Heart right ventricle (tissue), 16 donors: ENCODE measurements around the gene USB1. TPM values are rescaled to one million over a fixed set of nuclear protein-coding genes. Genes with fewer than 3 reads are reported as not detected.

ENCODE experiments used
- ATAC-seq, 8 donors: fragments of 200-7000 bp; cut with Tn5 transposase; one replicate each; pipeline ENCODE4 v1.9.1; 2020; ENCODE audit warnings: mild to moderate bottlenecking in 8 of 8, moderate library complexity in 8 of 8, moderate number of reproducible peaks in 1 of 8
- DNase-seq, 2 donors: peaks; one replicate each; pipeline ENCODE4 v3.0.0-alpha.2; 2020
- H3K27ac ChIP-seq, 10 donors: fragments of 200-600 bp; sonication (generic) in 2 of 10; one replicate each; pipeline versions ENCODE4 v1.5.0 to v1.8.0; 2020 to 2022; ENCODE audit warnings: mild to moderate bottlenecking in 3 of 10
- H3K27me3 ChIP-seq, 7 donors: fragments of 200-600 bp; one replicate each; pipeline ENCODE4 v1.8.0; 2021 to 2022; ENCODE audit warnings: mild to moderate bottlenecking in 2 of 7
- H3K36me3 ChIP-seq, 9 donors: fragments of 200-600 bp; sonication (generic) in 1 of 9; one replicate each; pipeline versions ENCODE4 v1.5.0 to v1.8.0; 2020 to 2022; ENCODE audit warnings: mild to moderate bottlenecking in 2 of 9
- H3K4me1 ChIP-seq, 9 donors: fragments of 200-600 bp; sonication (generic) in 1 of 9; one replicate each; pipeline versions ENCODE4 v1.5.0 to v1.8.0; 2020 to 2022; ENCODE audit warnings: mild to moderate bottlenecking in 4 of 9
- H3K4me3 ChIP-seq, 10 donors: fragments of 200-600 bp; sonication (generic) in 2 of 10; one replicate each; pipeline versions ENCODE4 v1.5.0 to v1.8.0; 2020 to 2022; ENCODE audit warnings: mild to moderate bottlenecking in 7 of 10, moderate library complexity in 2 of 10
- H3K9me3 ChIP-seq, 11 donors: fragments of 200-600 bp in 10 of 11; sonication (generic) in 2 of 11; one replicate each; pipeline versions ENCODE4 v1.5.0 to v1.8.0; 2013 to 2022; ENCODE audit warnings: mild to moderate bottlenecking in 2 of 11, control low read depth in 1 of 11, moderate library complexity in 1 of 11
- CTCF ChIP-seq, 9 donors: fragments of 200-600 bp; sonication (generic) in 2 of 9; IDR thresholded peaks; one replicate each; pipeline versions ENCODE4 v1.5.0 to v1.8.0; 2021 to 2022; ENCODE audit warnings: antibody characterized with exemption in 9 of 9, mild to moderate bottlenecking in 5 of 9, moderate library complexity in 1 of 9
- WGBS, 2 donors: extraction: QIAGEN DNeasy Blood & Tissue Kit; methylation state at CpG; one replicate each; pipeline ENCODE4 v1.1.7; 2013; ENCODE audit warnings: inconsistent platforms in 1 of 2; 5-methylcytosine and 5-hydroxymethylcytosine counted together
- intact Hi-C, 10 donors: fragments of 100-400 bp; cut with DNase I; formaldehyde crosslinking; loops; one replicate each; pipeline versions ENCODE4 v1.11.1 to v1.14.2; 2022
- polyA plus RNA-seq, 2 donors: library from polyadenylated mRNA; stranded (reverse); fragments of 200-250 nt; gene quantifications; one replicate each; pipeline ENCODE4 v1.2.3, GENCODE V29; 2013
- total RNA-seq, 10 donors: library from RNA; stranded (reverse); fragmentation: NEBNext Ultra II Directional in 3 of 10; extraction: Animal tissue kit (Norgen Biotek cat#: 25700) in 3 of 10; gene quantifications; one replicate each; pipeline versions ENCODE4 v1.2.1 to v1.2.4, GENCODE V29; 2021 to 2023
- donor health status: Arrhythmogenic right ventricular cardiomyopathy.
- donor health status: ischemic (EF 13 %, LVEDD 7.1; RV severe dilation, severe dysfunction).
- donor health status: healthy with polysubstance abuse.
- donor health status: DM: no; HTN: yes; CAD: no.
- donor health status: DM: no; HTN: no; CAD: no.
- donor health status: ischemic (EF 25% LVEDD 6.9; RV normal size, moderate dysfunction).
- donor health status: ischemic (EF 25% LVEDD 5.7; RV mildly dilated, moderate dysfunction).
- donor health status: healthy.
- donor health status: DM: yes; HTN: yes; CAD: no.
- donor health status: Ischemic cardiomyopathy.
- donor health status: ischemic (EF 35%, LVEDD 5.7; RV mildly dilated, moderate dysfunction).
- donor health status: nonischemic (EF 11% LVEDD 7.7; RV severe dilation, severe dysfunction).
- donor health status: DM: yes; HTN: yes; CAD: no.
- donor health status: PGD.
- donor health status: ischemic (EF 29% LVEDD 5.4; RV normal size, mild dysfunction).
- donor health status: nonischemic (EF 23%, LVEDD 6.1; RV moderate dilation, normal function).

Gene USB1
- total and polyA plus RNA-seq, 12 donors: 21.1 to 44.3 (median 31.5) TPM

GRCh38 chr16:57988929-57989328 lies 12.3 kb upstream of the USB1 start:
- H3K27me3 ChIP-seq: peaks cover 0 to 12% (median 0%) of the 10 kb centered on the region in 7 donors
- H3K9me3 ChIP-seq: no peaks in the 10 kb centered on the region
- H3K4me1 ChIP-seq: peaks cover 6 to 24% (median 15%) of the 10 kb centered on the region in 9 donors
- intact Hi-C loops: loop anchor here in 2 of 10 donors (5.0 kb wide), 2 partner anchors 72 to 232 kb away; no protein-coding TSS in a partner anchor
- 35 to 53% methylated on average over 1 of the region's 1 CpG for WGBS, 2 donors
- DNase-seq (peak; percentile 40 to 57), ATAC-seq (peak; percentile 22 to 83 (median 54))
- no peak for TF ChIP-seq CTCF (IDR thresholded peaks at IDR 0.05)
- H3K27ac ChIP-seq: peak overlapping the region in 3 of 10 donors; percentile 22 to 53 (median 30)
- H3K4me3 ChIP-seq: no peak overlapping the region
- H3K36me3 ChIP-seq: peaks cover 0 to 8% (median 0%) of the 10 kb centered on the region in 9 donors

GRCh38 chr16:57991551-57992059 lies 9.6 kb upstream of the USB1 start:
- intact Hi-C loops: loop anchor here in 2 of 10 donors (5.0 to 10.0 kb wide), 4 partner anchors 84 to 407 kb away; no protein-coding TSS in a partner anchor
- WGBS, 2 donors: 87 to 88% methylated on average over 11 of the region's 11 CpGs

GRCh38 chr16:57992084-57992483 lies 9.1 kb upstream of the USB1 start:
- no peaks in the 10 kb centered on the region for H3K9me3 ChIP-seq
- WGBS, 2 donors: 93 to 94% methylated on average over 6 of the region's 6 CpGs
- no peak for TF ChIP-seq CTCF (IDR thresholded peaks at IDR 0.05)
- DNase-seq (no peak), ATAC-seq (no peak)
- H3K27me3 ChIP-seq: no peaks in the 10 kb centered on the region
- intact Hi-C loops: loop anchor here in 2 of 10 donors (5.0 to 10.0 kb wide), 4 partner anchors 85 to 407 kb away; no protein-coding TSS in a partner anchor
- no peak overlapping the region for H3K4me3 ChIP-seq
- H3K4me1 ChIP-seq: peaks cover 5 to 25% (median 14%) of the 10 kb centered on the region in 9 donors
- no peak overlapping the region for H3K27ac ChIP-seq
- H3K36me3 ChIP-seq: peaks cover 0 to 39% (median 10%) of the 10 kb centered on the region in 9 donors

More at GRCh38 chr16:57991551-57992059, 9.6 kb upstream of the USB1 start:
- peaks cover 5 to 25% (median 14%) of the 10 kb centered on the region in 9 donors for H3K4me1 ChIP-seq
- H3K27ac ChIP-seq: no peak overlapping the region
- no peak for ATAC-seq
- no peak overlapping the region for H3K4me3 ChIP-seq
- TF ChIP-seq CTCF (IDR thresholded peaks at IDR 0.05): no peak
- DNase-seq: no peak
- peaks cover 0 to 34% (median 5%) of the 10 kb centered on the region in 9 donors for H3K36me3 ChIP-seq
- H3K9me3 ChIP-seq: no peaks in the 10 kb centered on the region
- no peaks in the 10 kb centered on the region for H3K27me3 ChIP-seq

GRCh38 chr16:57993438-57993837 lies 7.8 kb upstream of the USB1 start:
- no peak for DNase-seq
- no peak for ATAC-seq
- H3K4me3 ChIP-seq: no peak overlapping the region
- H3K9me3 ChIP-seq: no peaks in the 10 kb centered on the region
- no peaks in the 10 kb centered on the region for H3K27me3 ChIP-seq
- no peak for TF ChIP-seq CTCF (IDR thresholded peaks at IDR 0.05)
- WGBS, 2 donors: 81 to 88% methylated on average over 8 of the region's 8 CpGs
- H3K4me1 ChIP-seq: peaks cover 5 to 34% (median 20%) of the 10 kb centered on the region in 9 donors
- H3K27ac ChIP-seq: no peak overlapping the region
- peaks cover 0 to 49% (median 18%) of the 10 kb centered on the region in 9 donors for H3K36me3 ChIP-seq
- intact Hi-C loops: loop anchor here in 2 of 10 donors (5.0 to 10.0 kb wide), 4 partner anchors 86 to 409 kb away; no protein-coding TSS in a partner anchor
